Muscle layer of colon (tissue), 2 donors: ENCODE data around the gene PSMB1.
"Not testable (repeated sequence)": the region's sequence is repeated elsewhere in the genome, so short reads cannot be mapped to it uniquely, and the experiment has no call there.

Experiments
- H3K27ac ChIP-seq: one replicate; pipeline ENCODE4 v1.7.0; 2013; ENCODE audit warnings: low read depth, mild to moderate bottlenecking, low read length, moderate library complexity
- H3K27me3 ChIP-seq, 2 donors: one replicate each; pipeline ENCODE4 v1.7.0; 2013; ENCODE audit warnings: low read length in 2 of 2, mild to moderate bottlenecking in 2 of 2; ENCODE audit not compliant: insufficient read depth in 2 of 2, control insufficient read depth in 1 of 2
- H3K36me3 ChIP-seq: one replicate; pipeline ENCODE4 v1.7.0; 2013; ENCODE audit warnings: mild to moderate bottlenecking, low read length; ENCODE audit not compliant: insufficient read depth
- H3K4me1 ChIP-seq: one replicate; pipeline ENCODE4 v1.7.0; 2013; ENCODE audit warnings: mild to moderate bottlenecking, low read length; ENCODE audit not compliant: insufficient read depth
- H3K4me3 ChIP-seq, 2 donors: one replicate each; pipeline ENCODE4 v1.7.0; 2013; ENCODE audit warnings: low read length in 2 of 2, low read depth in 1 of 2, mild to moderate bottlenecking in 1 of 2, moderate library complexity in 1 of 2
- H3K9ac ChIP-seq: one replicate; pipeline ENCODE4 v1.7.0; 2013; ENCODE audit warnings: low read length
- H3K9me3 ChIP-seq: one replicate; pipeline ENCODE4 v1.7.0; 2013; ENCODE audit warnings: mild to moderate bottlenecking, low read length
- donor health status: abdominal sarcoma.
- donor health status: Adenocarcinoma of cecum.

Gene PSMB1

DNA sequence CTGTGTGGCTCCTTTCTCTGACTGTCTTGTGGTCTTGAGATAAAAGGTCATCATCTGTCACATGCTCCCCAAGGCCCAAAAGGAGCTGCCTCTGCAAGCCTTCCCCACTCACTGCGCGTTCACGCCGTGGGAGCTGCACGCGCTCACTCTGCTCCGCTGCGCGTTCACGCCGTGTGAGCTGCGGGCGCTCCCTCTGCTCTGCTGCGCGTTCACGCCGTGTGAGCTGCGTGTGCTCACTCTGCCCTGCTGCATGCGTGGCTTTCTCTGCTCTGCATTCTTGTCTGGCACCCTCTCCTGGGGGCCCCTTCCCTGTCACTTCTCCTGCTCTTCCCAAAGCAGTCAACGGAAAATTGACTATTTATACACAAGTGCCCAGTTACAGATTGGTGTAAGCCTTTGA is 42.5 kb downstream of the PSMB1 start:
- H3K9me3 ChIP-seq = no peaks in the 10 kb centered on the region
- H3K27ac ChIP-seq = no peak overlapping the region
- H3K4me1 ChIP-seq = no peaks in the 10 kb centered on the region
- H3K4me3 ChIP-seq = no peak overlapping the region
- no peak overlapping the region for H3K9ac ChIP-seq
- no peaks in the 10 kb centered on the region for H3K27me3 ChIP-seq
- H3K36me3 ChIP-seq = no peaks in the 10 kb centered on the region

DNA sequence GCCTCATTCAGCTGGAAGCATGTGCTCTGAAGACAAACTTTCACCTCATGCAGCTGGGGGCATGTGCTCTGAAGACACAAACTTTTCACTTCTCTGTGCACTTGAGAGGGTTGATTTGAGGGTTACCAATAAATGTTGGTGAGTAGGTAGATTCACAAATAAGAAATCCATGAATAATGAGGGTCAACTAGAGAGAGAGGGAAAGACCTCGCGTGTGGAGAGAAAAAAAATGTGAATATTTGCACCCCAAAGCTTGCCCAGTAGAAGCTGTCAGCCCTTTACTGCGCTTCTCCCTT is 43.4 kb downstream of the PSMB1 start:
- Histone ChIP-seq H3K27me3 (no peaks in the 10 kb centered on the region), H3K36me3 (no peaks in the 10 kb centered on the region), H3K4me1 (no peaks in the 10 kb centered on the region), H3K4me3 (no peak overlapping the region), H3K27ac (no peak overlapping the region), H3K9me3 (no peaks in the 10 kb centered on the region), H3K9ac (no peak overlapping the region)

DNA sequence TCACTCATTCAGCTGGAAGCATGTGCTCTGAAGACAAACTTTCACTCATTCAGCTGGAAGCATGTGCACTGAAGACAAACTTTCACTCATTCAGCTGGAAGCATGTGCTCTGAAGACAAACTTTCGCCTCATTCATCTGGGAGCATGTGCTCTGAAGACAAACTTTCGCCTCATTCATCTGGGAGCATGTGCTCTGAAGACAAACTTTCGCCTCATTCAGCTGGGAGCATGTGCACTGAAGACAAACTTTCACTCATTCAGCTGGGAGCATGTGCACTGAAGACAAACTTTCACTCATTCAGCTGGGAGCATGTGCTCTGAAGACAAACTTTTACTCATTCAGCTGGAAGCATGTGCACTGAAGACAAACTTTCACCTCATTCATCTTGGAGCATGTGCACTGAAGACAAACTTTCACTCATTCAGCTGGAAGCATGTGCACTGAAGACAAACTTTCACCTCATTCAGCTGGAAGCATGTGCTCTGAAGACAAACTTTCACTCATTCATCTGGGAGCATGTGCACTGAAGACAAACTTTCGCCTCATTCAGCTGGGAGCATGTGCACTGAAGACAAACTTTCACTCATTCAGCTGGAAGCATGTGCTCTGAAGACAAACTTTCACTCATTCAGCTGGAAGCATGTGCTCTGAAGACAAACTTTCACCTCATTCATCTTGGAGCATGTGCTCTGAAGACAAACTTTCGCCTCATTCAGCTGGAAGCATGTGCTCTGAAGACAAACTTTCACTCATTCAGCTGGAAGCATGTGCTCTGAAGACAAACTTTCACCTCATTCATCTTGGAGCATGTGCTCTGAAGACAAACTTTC is 44.0 kb downstream of the PSMB1 start:
- not testable (repeated sequence) for H3K27ac ChIP-seq, H3K27me3 ChIP-seq, H3K4me3 ChIP-seq

DNA sequence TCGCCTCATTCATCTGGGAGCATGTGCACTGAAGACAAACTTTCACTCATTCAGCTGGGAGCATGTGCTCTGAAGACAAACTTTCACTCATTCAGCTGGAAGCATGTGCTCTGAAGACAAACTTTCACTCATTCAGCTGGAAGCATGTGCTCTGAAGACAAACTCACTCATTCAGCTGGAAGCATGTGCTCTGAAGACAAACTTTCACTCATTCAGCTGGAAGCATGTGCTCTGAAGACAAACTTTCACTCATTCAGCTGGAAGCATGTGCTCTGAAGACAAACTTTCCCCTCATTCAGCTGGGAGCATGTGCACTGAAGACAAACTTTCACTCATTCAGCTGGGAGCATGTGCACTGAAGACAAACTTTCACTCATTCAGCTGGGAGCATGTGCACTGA is 44.8 kb downstream of the PSMB1 start:
- H3K4me1 ChIP-seq, H3K27ac ChIP-seq, H3K9ac ChIP-seq, H3K4me3 ChIP-seq, H3K9me3 ChIP-seq, H3K27me3 ChIP-seq, H3K36me3 ChIP-seq: not testable (repeated sequence)

More for the DNA sequence above, 44.0 kb downstream of the PSMB1 start:
- not testable (repeated sequence) for H3K36me3 ChIP-seq, H3K9me3 ChIP-seq, H3K9ac ChIP-seq, H3K4me1 ChIP-seq

DNA sequence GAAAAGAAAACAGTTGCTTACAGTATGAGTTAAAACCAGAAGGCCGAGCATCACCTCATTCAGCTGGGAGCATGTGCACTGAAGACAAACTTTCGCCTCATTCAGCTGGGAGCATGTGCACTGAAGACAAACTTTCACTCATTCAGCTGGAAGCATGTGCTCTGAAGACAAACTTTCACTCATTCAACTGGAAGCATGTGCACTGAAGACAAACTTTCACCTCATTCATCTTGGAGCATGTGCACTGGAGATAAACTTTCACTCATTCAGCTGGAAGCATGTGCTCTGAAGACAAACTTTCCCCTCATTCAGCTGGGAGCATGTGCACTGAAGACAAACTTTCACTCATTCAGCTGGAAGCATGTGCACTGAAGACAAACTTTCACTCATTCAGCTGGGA is 45.4 kb downstream of the PSMB1 start:
- not testable (repeated sequence) for H3K4me1 ChIP-seq, H3K4me3 ChIP-seq, H3K36me3 ChIP-seq, H3K27me3 ChIP-seq, H3K27ac ChIP-seq, H3K9ac ChIP-seq, H3K9me3 ChIP-seq

DNA sequence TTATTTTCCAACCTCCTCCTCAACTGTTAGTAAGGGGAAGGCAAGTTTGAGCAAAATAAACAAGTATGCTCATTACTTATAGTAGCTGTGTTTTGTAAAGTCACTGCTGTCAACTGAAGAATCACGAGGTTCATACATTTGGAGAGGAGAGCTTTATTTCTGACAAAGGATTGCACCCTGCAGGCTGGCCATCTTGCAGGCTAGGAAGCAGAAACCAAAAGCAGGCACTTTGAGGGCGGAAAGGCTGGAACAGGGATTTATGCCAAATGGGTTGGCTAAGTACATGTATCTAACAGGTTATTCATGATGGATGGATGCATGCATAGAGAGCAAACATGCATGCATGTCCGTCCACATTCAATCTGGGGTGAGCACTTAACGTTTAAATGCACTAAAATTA is 46.7 kb downstream of the PSMB1 start:
- H3K27me3 ChIP-seq = no peaks in the 10 kb centered on the region
- H3K4me3 ChIP-seq = no peak overlapping the region
- no peaks in the 10 kb centered on the region for H3K4me1 ChIP-seq
- no peak overlapping the region for H3K9ac ChIP-seq
- no peaks in the 10 kb centered on the region for H3K36me3 ChIP-seq
- H3K27ac ChIP-seq = no peak overlapping the region
- no peaks in the 10 kb centered on the region for H3K9me3 ChIP-seq

DNA sequence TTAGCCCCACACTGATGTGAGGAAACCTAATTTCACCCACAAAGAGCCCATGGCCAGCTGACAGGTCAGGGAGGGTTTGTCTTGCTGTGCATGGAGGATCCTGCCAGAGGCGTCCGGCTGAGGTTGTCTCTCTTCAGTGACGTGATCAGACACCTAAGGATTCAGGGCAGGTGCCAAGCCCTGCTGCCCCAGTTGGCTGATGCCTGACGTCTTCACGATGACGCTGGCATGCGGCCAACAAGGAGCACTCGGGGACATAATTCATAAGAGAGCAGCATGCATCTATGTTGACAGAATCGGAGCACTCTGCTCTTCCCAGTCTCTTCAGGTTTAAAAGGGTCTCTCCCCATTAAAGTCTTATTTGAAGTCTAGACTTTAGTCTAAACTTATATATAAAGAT is 47.8 kb downstream of the PSMB1 start:
- H3K9ac ChIP-seq = no peak overlapping the region
- H3K9me3 ChIP-seq = no peaks in the 10 kb centered on the region
- H3K36me3 ChIP-seq = no peaks in the 10 kb centered on the region
- no peak overlapping the region for H3K27ac ChIP-seq
- H3K27me3 ChIP-seq = no peaks in the 10 kb centered on the region
- no peak overlapping the region for H3K4me3 ChIP-seq
- no peaks in the 10 kb centered on the region for H3K4me1 ChIP-seq

DNA sequence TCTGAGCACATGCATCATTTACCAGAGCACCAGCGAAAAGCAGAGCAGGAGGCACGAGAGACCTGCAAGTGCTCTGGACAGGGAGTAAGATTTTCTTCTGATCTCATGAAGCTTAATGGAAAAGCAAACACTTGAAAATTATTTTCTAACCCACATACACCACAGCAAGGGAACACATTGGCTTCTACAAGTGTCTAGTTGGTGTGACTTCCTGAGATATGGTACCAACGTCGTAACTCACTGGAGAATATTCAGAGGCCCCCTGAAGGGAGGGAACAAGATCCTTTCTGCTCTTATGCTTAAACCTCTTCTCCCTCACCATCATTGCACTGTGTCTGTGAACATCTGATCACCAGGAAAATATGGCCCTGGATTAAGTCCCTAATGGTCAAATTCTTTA is 48.6 kb downstream of the PSMB1 start:
- no peaks in the 10 kb centered on the region for H3K9me3 ChIP-seq
- H3K27ac ChIP-seq = no peak overlapping the region
- no peaks in the 10 kb centered on the region for H3K27me3 ChIP-seq
- no peak overlapping the region for H3K9ac ChIP-seq
- no peaks in the 10 kb centered on the region for H3K36me3 ChIP-seq
- H3K4me3 ChIP-seq = no peak overlapping the region
- H3K4me1 ChIP-seq = no peaks in the 10 kb centered on the region

DNA sequence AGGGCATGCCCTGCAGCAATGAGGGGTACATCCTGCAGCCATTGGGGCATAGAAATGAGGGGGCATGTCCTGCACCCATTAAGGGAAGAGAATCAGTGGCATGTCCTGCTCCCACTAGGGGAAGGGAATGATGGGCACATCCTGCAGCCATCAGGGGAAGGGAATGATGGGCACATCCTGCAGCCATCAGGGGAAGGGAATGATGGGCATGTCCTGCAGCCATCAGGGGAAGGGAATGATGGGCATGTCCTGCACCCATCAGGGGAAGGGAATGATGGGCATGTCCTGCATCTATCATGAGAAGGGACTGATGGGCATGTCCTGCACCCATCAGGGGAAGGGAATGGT is 49.7 kb downstream of the PSMB1 start:
- Histone ChIP-seq H3K4me1 (no peaks in the 10 kb centered on the region), H3K9ac (no peak overlapping the region), H3K4me3 (no peak overlapping the region), H3K36me3 (no peaks in the 10 kb centered on the region), H3K27ac (no peak overlapping the region), H3K9me3 (no peaks in the 10 kb centered on the region), H3K27me3 (no peaks in the 10 kb centered on the region)

DNA sequence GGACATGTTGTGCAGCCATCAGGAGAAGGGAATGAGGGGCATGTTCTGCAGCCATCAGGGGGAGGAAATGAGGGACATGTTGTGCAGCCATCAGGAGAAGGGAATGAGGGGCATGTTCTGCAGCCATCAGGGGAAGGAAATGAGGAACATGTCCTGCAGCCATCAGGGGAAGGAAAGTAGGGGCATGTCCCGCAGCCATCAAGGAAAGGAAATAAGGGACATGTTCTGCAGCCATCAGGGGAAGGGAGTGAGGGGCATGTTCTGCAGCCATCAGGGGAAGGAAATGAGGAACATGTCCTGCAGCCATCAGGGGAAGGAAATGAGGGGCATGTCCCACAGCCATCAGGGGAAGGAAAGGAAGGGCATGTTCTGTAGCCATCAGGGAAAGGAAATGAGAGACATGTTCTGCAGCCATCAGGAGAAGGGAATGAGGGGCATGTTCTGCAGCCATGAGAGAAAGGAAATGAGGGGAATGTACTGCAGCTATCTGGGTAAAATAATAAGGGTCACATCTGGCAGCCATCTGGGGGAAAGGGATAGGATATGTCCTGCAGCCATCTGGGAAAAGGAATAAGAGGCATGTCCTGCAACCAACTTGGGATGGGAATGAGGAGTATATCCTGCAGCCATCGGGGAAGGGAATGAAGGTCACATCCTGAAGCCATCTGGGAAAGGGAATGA is 50.2 kb downstream of the PSMB1 start:
- H3K9ac ChIP-seq, H3K27me3 ChIP-seq, H3K4me3 ChIP-seq: not testable (repeated sequence)

DNA sequence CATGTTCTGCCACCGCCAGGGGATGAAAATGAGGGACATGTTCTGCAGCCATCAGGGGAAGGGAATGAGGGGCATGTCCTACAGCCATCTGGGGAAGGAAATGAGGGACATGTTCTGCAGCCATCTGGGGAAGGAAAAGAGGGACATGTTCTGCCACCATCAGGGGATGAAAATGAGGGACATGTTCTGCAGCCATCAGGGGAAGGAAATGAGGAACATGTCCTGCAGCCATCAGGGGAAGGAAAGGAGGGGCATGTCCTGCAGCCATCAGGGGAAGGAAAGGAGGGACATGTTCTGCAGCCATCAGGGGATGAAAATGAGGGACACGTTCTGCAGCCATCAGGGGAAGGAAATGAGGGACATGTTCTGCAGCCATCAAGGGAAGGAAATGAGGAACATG is 50.8 kb downstream of the PSMB1 start:
- H3K4me1 ChIP-seq, H3K27ac ChIP-seq, H3K36me3 ChIP-seq, H3K4me3 ChIP-seq, H3K9me3 ChIP-seq, H3K9ac ChIP-seq, H3K27me3 ChIP-seq: not testable (repeated sequence)

More for the DNA sequence above, 50.2 kb downstream of the PSMB1 start:
- not testable (repeated sequence) for H3K4me1 ChIP-seq, H3K36me3 ChIP-seq, H3K27ac ChIP-seq, H3K9me3 ChIP-seq

DNA sequence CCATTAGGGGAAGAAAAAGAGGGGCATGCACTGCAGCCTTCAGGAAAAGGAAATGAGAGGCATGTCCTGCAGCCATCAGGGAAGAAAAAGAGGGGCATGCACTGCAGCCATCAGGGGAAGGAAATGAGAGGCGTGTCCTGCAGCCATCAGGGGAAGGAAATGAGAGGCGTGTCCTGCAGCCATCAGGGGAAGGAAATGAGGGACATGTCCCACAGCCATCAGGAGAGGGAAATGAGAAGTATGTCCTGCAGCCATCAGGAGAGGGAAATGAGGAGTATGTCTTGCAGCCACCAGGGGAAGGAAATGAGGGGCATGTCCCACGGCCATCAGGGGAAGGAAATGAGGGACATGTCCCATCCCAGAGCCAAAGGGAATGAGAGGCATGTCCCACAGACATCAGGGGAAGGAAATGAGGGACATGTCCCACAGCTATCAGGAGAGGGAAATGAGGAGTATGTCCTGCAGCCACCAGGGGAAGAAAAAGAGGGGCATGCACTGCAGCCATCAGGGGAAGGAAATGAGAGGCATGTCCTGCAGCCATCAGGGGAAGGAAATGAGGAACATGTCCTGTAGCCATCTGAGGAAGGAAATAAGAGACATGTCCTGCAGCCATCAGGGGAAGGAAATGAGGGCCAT is 52.0 kb downstream of the PSMB1 start:
- Histone ChIP-seq H3K9me3 (no peaks in the 10 kb centered on the region), H3K9ac (no peak overlapping the region), H3K4me3 (no peak overlapping the region), H3K27me3 (no peaks in the 10 kb centered on the region), H3K27ac (no peak overlapping the region), H3K36me3 (no peaks in the 10 kb centered on the region), H3K4me1 (no peaks in the 10 kb centered on the region)
